ENCODE data around the gene PPA1. TPM values are rescaled to one million over a fixed set of nuclear protein-coding genes. Genes with fewer than 3 reads are reported as not detected.

Gene PPA1
- total and polyA plus RNA-seq, 8 donors = 83.5 to 122 (median 102) TPM

GRCh38 chr10:70166394-70166793, 66.8 kb downstream of the PPA1 start:
- no peak for ATAC-seq
- Histone ChIP-seq H3K9me3 (no peaks in the 10 kb centered on the region), H3K4me3 (no peak overlapping the region), H3K36me3 (no peaks in the 10 kb centered on the region), H3K27me3 (no peaks in the 10 kb centered on the region), H3K27ac (no peak overlapping the region), H3K4me1 (peaks cover 5 to 40% (median 21%) of the 10 kb centered on the region in 3 donors)
- intact Hi-C loops (cut with DNase I) = no loop called here
- no peak for DNase-seq
- WGBS, 2 donors = 64 to 68% methylated on average over 3 of the region's 3 CpGs
- TF ChIP-seq, protein P1, sequence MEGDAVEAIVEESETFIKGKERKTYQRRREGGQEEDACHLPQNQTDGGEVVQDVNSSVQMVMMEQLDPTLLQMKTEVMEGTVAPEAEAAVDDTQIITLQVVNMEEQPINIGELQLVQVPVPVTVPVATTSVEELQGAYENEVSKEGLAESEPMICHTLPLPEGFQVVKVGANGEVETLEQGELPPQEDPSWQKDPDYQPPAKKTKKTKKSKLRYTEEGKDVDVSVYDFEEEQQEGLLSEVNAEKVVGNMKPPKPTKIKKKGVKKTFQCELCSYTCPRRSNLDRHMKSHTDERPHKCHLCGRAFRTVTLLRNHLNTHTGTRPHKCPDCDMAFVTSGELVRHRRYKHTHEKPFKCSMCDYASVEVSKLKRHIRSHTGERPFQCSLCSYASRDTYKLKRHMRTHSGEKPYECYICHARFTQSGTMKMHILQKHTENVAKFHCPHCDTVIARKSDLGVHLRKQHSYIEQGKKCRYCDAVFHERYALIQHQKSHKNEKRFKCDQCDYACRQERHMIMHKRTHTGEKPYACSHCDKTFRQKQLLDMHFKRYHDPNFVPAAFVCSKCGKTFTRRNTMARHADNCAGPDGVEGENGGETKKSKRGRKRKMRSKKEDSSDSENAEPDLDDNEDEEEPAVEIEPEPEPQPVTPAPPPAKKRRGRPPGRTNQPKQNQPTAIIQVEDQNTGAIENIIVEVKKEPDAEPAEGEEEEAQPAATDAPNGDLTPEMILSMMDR (IDR thresholded peaks at IDR 0.05) = no peak
- FAIRE-seq = no peak

DNA sequence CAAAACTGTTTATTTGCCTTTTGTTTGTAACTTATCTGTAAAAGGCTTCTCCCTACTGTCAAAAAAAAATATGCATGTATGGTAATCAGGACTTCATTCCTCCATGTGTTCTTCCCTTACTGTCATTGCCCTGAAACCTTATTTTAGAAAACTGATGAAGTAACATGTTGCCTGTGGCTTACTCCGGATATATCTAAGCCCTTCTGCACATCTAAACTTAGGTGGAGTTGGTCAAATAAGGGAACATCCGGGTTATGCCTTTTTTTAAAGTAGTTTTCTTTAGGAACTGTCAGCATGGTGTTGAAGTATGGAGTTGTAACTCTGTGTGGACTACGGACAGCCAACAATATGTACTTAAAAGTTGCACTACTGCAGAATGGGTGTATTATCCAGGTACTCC, 69.1 kb downstream of the PPA1 start:
- H3K27me3 ChIP-seq = no peaks in the 10 kb centered on the region
- 53 to 64% methylated on average over 3 of the region's 3 CpGs for WGBS, 2 donors
- no peak overlapping the region for H3K27ac ChIP-seq
- H3K4me1 ChIP-seq = peaks cover 5 to 39% (median 20%) of the 10 kb centered on the region in 3 donors
- FAIRE-seq (no peak), ATAC-seq (no peak), DNase-seq (no peak)
- TF ChIP-seq, protein P1 (IDR thresholded peaks at IDR 0.05) = no peak
- peaks cover 0 to 5% (median 3%) of the 10 kb centered on the region in 3 donors for H3K36me3 ChIP-seq
- H3K9me3 ChIP-seq = no peaks in the 10 kb centered on the region
- H3K4me3 ChIP-seq = no peak overlapping the region
- intact Hi-C loops (cut with DNase I) = no loop called here

DNA sequence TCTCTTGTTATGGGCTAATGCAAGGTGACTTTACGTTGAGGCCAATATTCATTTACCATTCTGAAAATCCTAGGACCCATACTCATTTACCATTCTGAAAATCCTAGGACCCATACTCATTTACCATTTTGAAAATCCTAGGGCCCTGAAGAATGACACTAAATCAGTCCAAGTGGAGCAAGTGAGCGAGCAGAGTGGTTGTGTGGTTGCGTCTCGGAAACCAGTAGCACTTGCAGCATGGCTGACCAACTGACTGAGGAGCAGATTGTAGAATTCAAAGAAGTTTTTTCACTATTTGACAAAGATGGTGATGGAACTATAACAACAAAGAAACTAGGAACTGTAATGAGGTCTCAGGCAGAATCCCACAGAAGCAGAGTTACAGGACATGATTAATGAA, 69.8 kb downstream of the PPA1 start:
- Histone ChIP-seq H3K27ac (no peak overlapping the region), H3K36me3 (peaks cover 0 to 5% (median 3%) of the 10 kb centered on the region in 3 donors), H3K27me3 (no peaks in the 10 kb centered on the region), H3K4me3 (no peak overlapping the region), H3K9me3 (no peaks in the 10 kb centered on the region), H3K4me1 (peaks cover 5 to 31% (median 12%) of the 10 kb centered on the region in 3 donors)
- no peak for ATAC-seq
- no peak for DNase-seq
- FAIRE-seq = no peak
- intact Hi-C loops (cut with DNase I) = no loop called here
- 96% methylated on average over 4 of the region's 4 CpGs for WGBS, 2 donors
- TF ChIP-seq, protein P1 (IDR thresholded peaks at IDR 0.05) = no peak

GRCh38 chr10:70162892-70163201, 70.4 kb downstream of the PPA1 start:
- Histone ChIP-seq H3K9me3 (no peaks in the 10 kb centered on the region), H3K27ac (no peak overlapping the region), H3K36me3 (peaks cover 0 to 5% (median 3%) of the 10 kb centered on the region in 3 donors), H3K4me3 (no peak overlapping the region), H3K27me3 (no peaks in the 10 kb centered on the region), H3K4me1 (peaks cover 5 to 31% (median 7%) of the 10 kb centered on the region in 3 donors)
- intact Hi-C loops (cut with DNase I) = no loop called here
- FAIRE-seq (no peak), ATAC-seq (peak in 2 of 4 donors; percentile 24 to 37), DNase-seq (no peak)
- 24 to 27% methylated on average over 1 of the region's 1 CpG for WGBS, 2 donors
- TF ChIP-seq, protein P1 (IDR thresholded peaks at IDR 0.05) = no peak

- intact Hi-C loops (cut with DNase I) = no loop called here
- WGBS, 2 donors = 91 to 100% methylated on average over 1 of the region's 2 CpGs
- FAIRE-seq (no peak), DNase-seq (no peak), ATAC-seq (no peak)
- peaks cover 5 to 26% (median 7%) of the 10 kb centered on the region in 3 donors for H3K4me1 ChIP-seq
- no peak overlapping the region for H3K4me3 ChIP-seq
- H3K9me3 ChIP-seq = no peaks in the 10 kb centered on the region
- peaks cover 0 to 5% (median 3%) of the 10 kb centered on the region in 3 donors for H3K36me3 ChIP-seq
- no peaks in the 10 kb centered on the region for H3K27me3 ChIP-seq
- H3K27ac ChIP-seq = no peak overlapping the region
- TF ChIP-seq, protein P1 (IDR thresholded peaks at IDR 0.05) = no peak
Observed at GRCh38 chr10:70162151-70162891, 70.9 kb downstream of the PPA1 start.

All from pancreas (tissue), 10 donors.